DOHH2 (cell line): Measurements from ENCODE around the gene POLD3.

Experiments used
- CTCF ChIP-seq: fragments of 200-600 bp; sonication (generic); IDR thresholded peaks from one replicate; pipeline ENCODE4 v1.5.1; 2014; ENCODE audit warnings: antibody characterized with exemption, mild to moderate bottlenecking, low read depth, low read length; ENCODE audit not compliant: poor library complexity, severe bottlenecking
- EZH2phosphoT487 ChIP-seq: fragments of 200-600 bp; sonication (generic); IDR thresholded peaks from 2 replicates; pipeline ENCODE4 v1.6.1; 2017; ENCODE audit warnings: borderline replicate concordance, mild to moderate bottlenecking, antibody characterized with exemption, low read length, moderate library complexity, mixed read lengths

- no peak for TF ChIP-seq CTCF
- no peak for TF ChIP-seq EZH2phosphoT487
Observed at GRCh38 chr11:74603845-74604244, 11.5 kb downstream of the POLD3 start.
